MM.1S (cell line): ENCODE results near the gene SFXN5.

Source experiments
- EZH2 ChIP-seq: fragments of 300-600 bp; sonication (generic); optimal IDR thresholded peaks from 2 replicates; pipeline ENCODE3; 2017; ENCODE audit warnings: low read depth, mild to moderate bottlenecking, antibody characterized with exemption, low read length, mixed read lengths
- EZH2phosphoT487 ChIP-seq: fragments of 300-600 bp; sonication (generic); IDR thresholded peaks from 2 replicates; pipeline ENCODE4 v1.6.1; 2018; ENCODE audit warnings: antibody characterized with exemption, low read length
- TF ChIP-seq, protein P1 (sequence below): fragments of 300-600 bp; sonication (generic); IDR thresholded peaks from 2 replicates; pipeline ENCODE4 v1.5.1; 2016; ENCODE audit warnings: antibody characterized with exemption, low read length, mixed read lengths

DNA sequence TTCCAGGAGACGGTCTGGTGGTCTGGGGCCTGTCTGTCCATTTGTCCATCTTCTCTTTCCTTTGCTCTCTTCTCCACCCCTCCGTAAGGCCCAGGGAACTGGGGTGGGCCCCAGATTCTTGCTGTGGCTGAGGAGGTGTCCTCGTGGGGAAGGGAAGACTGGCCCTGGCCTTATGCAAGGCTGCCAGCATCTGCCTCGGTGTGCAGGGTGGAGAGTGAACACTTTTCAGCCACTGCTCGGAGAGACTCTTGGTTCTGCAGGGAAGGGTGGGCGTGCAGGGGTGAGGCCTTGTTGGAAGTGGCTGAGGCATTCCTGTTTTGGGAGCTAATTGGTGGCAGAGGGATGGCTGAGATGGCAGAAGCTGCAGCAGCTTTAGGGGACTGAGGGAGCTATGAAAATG lies 131.2 kb downstream of the SFXN5 start:
- TF ChIP-seq, protein P1, sequence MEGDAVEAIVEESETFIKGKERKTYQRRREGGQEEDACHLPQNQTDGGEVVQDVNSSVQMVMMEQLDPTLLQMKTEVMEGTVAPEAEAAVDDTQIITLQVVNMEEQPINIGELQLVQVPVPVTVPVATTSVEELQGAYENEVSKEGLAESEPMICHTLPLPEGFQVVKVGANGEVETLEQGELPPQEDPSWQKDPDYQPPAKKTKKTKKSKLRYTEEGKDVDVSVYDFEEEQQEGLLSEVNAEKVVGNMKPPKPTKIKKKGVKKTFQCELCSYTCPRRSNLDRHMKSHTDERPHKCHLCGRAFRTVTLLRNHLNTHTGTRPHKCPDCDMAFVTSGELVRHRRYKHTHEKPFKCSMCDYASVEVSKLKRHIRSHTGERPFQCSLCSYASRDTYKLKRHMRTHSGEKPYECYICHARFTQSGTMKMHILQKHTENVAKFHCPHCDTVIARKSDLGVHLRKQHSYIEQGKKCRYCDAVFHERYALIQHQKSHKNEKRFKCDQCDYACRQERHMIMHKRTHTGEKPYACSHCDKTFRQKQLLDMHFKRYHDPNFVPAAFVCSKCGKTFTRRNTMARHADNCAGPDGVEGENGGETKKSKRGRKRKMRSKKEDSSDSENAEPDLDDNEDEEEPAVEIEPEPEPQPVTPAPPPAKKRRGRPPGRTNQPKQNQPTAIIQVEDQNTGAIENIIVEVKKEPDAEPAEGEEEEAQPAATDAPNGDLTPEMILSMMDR, result no peak
- no peak for TF ChIP-seq EZH2phosphoT487
- no peak for TF ChIP-seq EZH2
